Endothelial cell of umbilical vein (primary cell): ENCODE results near the gene XYLT1. TPM values are rescaled to one million over a fixed set of nuclear protein-coding genes. Genes with fewer than 3 reads are reported as not detected.

Experiments
- BruUV-seq: library from RNA; stranded (reverse); fragments of 400-500 nt; replicated peaks from 2 replicates; lab custom pipeline; 2021; lab: Mats Ljungman, UMichigan
- CTCF ChIA-PET: fragments of 300-600, 350-600 bp; sonication (Branson Sonifier 250); formaldehyde crosslinking; loops from one replicate; lab custom pipeline; 2021; ENCODE audit warnings: antibody characterized with exemption, inconsistent platforms; lab: Charles Lee
- POLR2A ChIA-PET: fragments of 300-600, 350-600 bp; sonication (Branson Sonifier 250); formaldehyde crosslinking; loops from one replicate; lab custom pipeline; 2021; ENCODE audit warnings: antibody characterized with exemption, inconsistent platforms; lab: Charles Lee
- DNase-seq: peaks from one replicate; pipeline ENCODE4 v3.0.0-alpha.2; 2011; ENCODE audit warnings: low read depth, low spot score
- FAIRE-seq: peaks from 2 replicates; lab custom pipeline; 2011; peaks lifted over from hg19 to GRCh38; lab: Jason Lieb, UNC
- H2AFZ ChIP-seq: 2 replicates; pipeline ENCODE4 v1.6.0; 2012; ENCODE audit warnings: low read depth, low read length, control low read depth, inconsistent platforms
- H3K27ac ChIP-seq: 2 replicates; pipeline ENCODE4 v1.5.1; 2011; ENCODE audit warnings: low read depth, mild to moderate bottlenecking, control low read depth, low read length, moderate library complexity; ENCODE audit not compliant: insufficient read depth
- H3K27me3 ChIP-seq, 2 experiments: 2 replicates each; pipeline versions ENCODE4 v1.6.0 to v1.6.1; 2011; ENCODE audit warnings: low read length in 2 of 2, mixed read lengths in 1 of 2; ENCODE audit not compliant: control insufficient read depth in 2 of 2, insufficient read depth in 2 of 2
- H3K36me3 ChIP-seq, 2 experiments: 2 replicates in 1 of 2; 3 replicates in 1 of 2; pipeline ENCODE4 v1.5.1; 2011; ENCODE audit warnings: low read length in 2 of 2, mild to moderate bottlenecking in 1 of 2, moderate library complexity in 1 of 2; ENCODE audit not compliant: control insufficient read depth in 2 of 2, insufficient read depth in 2 of 2; ENCODE audit errors: extremely low read depth in 1 of 2
- H3K4me1 ChIP-seq: 3 replicates; pipeline ENCODE4 v1.5.1; 2011; ENCODE audit warnings: mild to moderate bottlenecking, low read length; ENCODE audit not compliant: control insufficient read depth, insufficient read depth; ENCODE audit errors: extremely low read depth
- H3K4me2 ChIP-seq: 2 replicates; pipeline ENCODE4 v1.6.1; 2011; ENCODE audit warnings: low read length, control low read depth, mixed read lengths; ENCODE audit not compliant: insufficient read depth
- H3K4me3 ChIP-seq, 3 experiments: fragments of 200-600 bp in 1 of 3; sonication (generic), shearing (Covaris generic) in 1 of 3; replicated peaks in 1 of 3; 2 replicates each; pipeline ENCODE4 v1.5.1; 2011 to 2016; ENCODE audit warnings: control low read depth in 3 of 3, low read length in 3 of 3, mild to moderate bottlenecking in 2 of 3, inconsistent platforms in 1 of 3, low read depth in 1 of 3, moderate library complexity in 1 of 3; ENCODE audit not compliant: insufficient read depth in 1 of 3
- H3K79me2 ChIP-seq: 2 replicates; pipeline ENCODE4 v1.6.0; 2012; ENCODE audit warnings: low read length, inconsistent platforms; ENCODE audit not compliant: control insufficient read depth, insufficient read depth
- H3K9ac ChIP-seq: replicated peaks from 2 replicates; pipeline ENCODE3; 2011; ENCODE audit warnings: low read length, control low read depth; ENCODE audit not compliant: insufficient read depth; ENCODE audit errors: extremely low read depth
- H3K9me1 ChIP-seq: replicated peaks from 3 replicates; pipeline ENCODE4 v1.6.0; 2011; ENCODE audit warnings: mild to moderate bottlenecking, low read length; ENCODE audit not compliant: control insufficient read depth, insufficient read depth; ENCODE audit errors: extremely low read depth
- H3K9me3 ChIP-seq: replicated peaks from 2 replicates; pipeline ENCODE4 v1.5.1; 2012; ENCODE audit warnings: low read length, inconsistent platforms; ENCODE audit not compliant: control insufficient read depth, insufficient read depth
- H4K20me1 ChIP-seq: replicated peaks from 2 replicates; pipeline ENCODE3; 2011; ENCODE audit warnings: mild to moderate bottlenecking, low read length; ENCODE audit not compliant: control insufficient read depth, insufficient read depth; ENCODE audit errors: extremely low read depth
- CTCF ChIP-seq, 2 donors: IDR thresholded peaks; 1 replicate in 1 of 2; 2 replicates in 1 of 2; pipeline ENCODE4 v1.5.1; 2011; ENCODE audit warnings: low read length in 2 of 2, mild to moderate bottlenecking in 2 of 2, moderate library complexity in 2 of 2, control low read depth in 1 of 2, inconsistent platforms in 1 of 2, low read depth in 1 of 2; ENCODE audit not compliant: insufficient read depth in 1 of 2; ENCODE audit errors: extremely low read depth in 1 of 2
- EZH2 ChIP-seq: IDR thresholded peaks from 2 replicates; pipeline ENCODE4 v1.6.1; 2012; ENCODE audit warnings: borderline replicate concordance, low read depth, mild to moderate bottlenecking, moderate library complexity, low read length, inconsistent platforms; ENCODE audit not compliant: severe bottlenecking
- FOS ChIP-seq: IDR thresholded peaks from 2 replicates; pipeline ENCODE4 v1.6.1; 2011; ENCODE audit warnings: mild to moderate bottlenecking, low read length, moderate library complexity, borderline replicate concordance; ENCODE audit not compliant: insufficient read depth
- GATA2 ChIP-seq: IDR thresholded peaks from 2 replicates; pipeline ENCODE4 v1.7.0; 2011; ENCODE audit warnings: low read depth, mild to moderate bottlenecking, moderate library complexity, mixed read lengths, low read length; ENCODE audit not compliant: insufficient read length, insufficient read depth
- JUN ChIP-seq: IDR thresholded peaks from 2 replicates; pipeline ENCODE4 v1.6.1; 2011; ENCODE audit warnings: borderline replicate concordance, low read depth; ENCODE audit not compliant: insufficient read length, insufficient read depth
- MAX ChIP-seq: IDR thresholded peaks from 2 replicates; pipeline ENCODE4 v1.6.1; 2011; ENCODE audit not compliant: insufficient read depth, insufficient read length
- MYC ChIP-seq: IDR thresholded peaks from one replicate; pipeline ENCODE4 v1.6.1; 2011; ENCODE audit warnings: mild to moderate bottlenecking, low read depth, low read length
- POLR2A ChIP-seq: IDR thresholded peaks from 2 replicates; pipeline ENCODE4 v1.6.1; 2012; ENCODE audit warnings: low read depth, mild to moderate bottlenecking, control low read depth, low read length
- POLR2AphosphoS5 ChIP-seq: IDR thresholded peaks from 2 replicates; pipeline ENCODE4 v1.6.1; 2012; ENCODE audit warnings: low read depth, mild to moderate bottlenecking, control low read depth, low read length, moderate library complexity; ENCODE audit not compliant: insufficient read depth
- dilution Hi-C: fragments of 300-500 bp; cut with MboI; formaldehyde crosslinking; loops from one replicate; pipeline ENCODE4 v1.15.0; 2019; ENCODE audit warnings: low sequenced_read_pairs; ENCODE audit not compliant: extremely low pct_ligation_motif_present
- intact Hi-C: fragments of 100-400 bp; cut with micrococcal nuclease; formaldehyde crosslinking; loops from one replicate; pipeline ENCODE4 v1.10.0; 2022
- polyA plus RNA-seq, 4 experiments: library from polyadenylated mRNA; depleted of rRNA in 3 of 4; stranded (reverse) in 3 of 4; unstranded in 1 of 4; fragments of >200 nt; gene quantifications; 2 replicates each; pipeline versions ENCODE4 v1.2.1 to v1.2.3, GENCODE V29; 2011 to 2012; ENCODE audit warnings: missing spikeins in 1 of 4
- total RNA-seq: library from RNA; stranded (reverse); gene quantifications from 2 replicates; pipeline ENCODE4 v1.2.3, GENCODE V29; 2021

The XYLT1 gene
- total and polyA plus RNA-seq, 2 donors (not counting 3 experiments of a cell fraction or from before 2014, with no cell fraction given): 0.63 to 2.9 TPM

GRCh38 chr16:17296431-17296830 is 174.3 kb downstream of the XYLT1 start:
- Histone ChIP-seq H3K4me2 (no peak overlapping the region), H3K9ac (no peak overlapping the region), H3K9me1 (no peaks in the 10 kb centered on the region), H3K4me3 (no peak overlapping the region), H3K27ac (no peak overlapping the region), H4K20me1 (no peaks in the 10 kb centered on the region), H3K4me1 (no peaks in the 10 kb centered on the region), H3K36me3 (no peaks in the 10 kb centered on the region), H3K9me3 (no peaks in the 10 kb centered on the region), H3K79me2 (no peaks in the 10 kb centered on the region), H2AFZ (no peak overlapping the region), H3K27me3 (no peaks in the 10 kb centered on the region)
- dilution Hi-C loops (no loop called here), intact Hi-C loops (no loop called here)
- no peak for TF ChIP-seq MYC
- no peak for TF ChIP-seq POLR2A
- TF ChIP-seq MAX: no peak
- TF ChIP-seq GATA2: no peak
- TF ChIP-seq JUN: no peak
- no peak for TF ChIP-seq CTCF (IDR thresholded peaks at IDR 0.05; ENCODE audit: extremely low read depth in 1 of 2, insufficient read depth in 1 of 2, low read depth in 1 of 2, low read length in 2 of 2)
- TF ChIP-seq POLR2AphosphoS5: no peak
- TF ChIP-seq EZH2: no peak
- TF ChIP-seq FOS: no peak
- FAIRE-seq: no peak
- DNase-seq: no peak
- POLR2A ChIA-PET: no interaction called here
- CTCF ChIA-PET: no interaction called here
- BruUV-seq: no TSS peak
